ENCODE results near the gene FCHSD1.

DNA sequence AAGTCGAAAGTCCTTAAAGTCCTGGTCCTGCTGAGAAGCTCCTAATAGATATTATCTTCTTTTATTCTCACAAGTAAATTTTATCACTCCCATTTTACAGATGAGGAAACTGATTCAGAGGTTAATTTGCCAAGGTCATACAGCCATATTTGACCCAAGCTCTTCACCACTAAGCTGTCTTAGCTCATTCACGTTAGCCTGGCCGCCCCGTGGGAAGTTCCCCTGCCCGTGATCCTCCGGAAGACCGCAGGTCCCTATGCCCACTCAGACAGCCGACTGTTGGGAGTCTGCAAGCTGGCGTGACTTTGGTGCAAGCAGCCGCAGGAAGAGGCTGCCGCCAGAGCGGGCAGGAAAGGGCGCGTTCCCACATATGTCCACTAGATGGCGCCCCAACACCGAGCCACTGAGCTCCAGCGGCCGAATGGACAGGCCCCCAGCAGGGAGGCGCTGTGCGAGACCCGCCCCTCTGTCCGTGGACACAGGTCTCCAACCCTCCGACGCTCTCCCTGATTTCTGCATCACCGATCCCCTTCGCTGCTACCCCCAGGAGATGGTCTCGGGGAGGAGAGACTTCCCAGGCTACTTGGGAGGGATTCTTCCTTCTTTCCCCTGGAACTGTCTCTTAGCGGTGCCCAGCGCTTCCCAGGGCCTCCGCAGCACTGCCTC, 40.8 kb upstream of the FCHSD1 start:
- TF ChIP-seq TAF1 (IDR thresholded peaks at IDR 0.05; ENCODE audit: borderline replicate concordance, low read depth, low read length) (no peak), POLR2A (IDR thresholded peaks at IDR 0.05; ENCODE audit: low read depth, low read length) (no peak), POLR2AphosphoS5 (IDR thresholded peaks at IDR 0.05; ENCODE audit: low read depth, low read length) (no peak)

Data from GM12892 (cell line).